Measurements from ENCODE around the gene TMEM80. TPM values are rescaled to one million over a fixed set of nuclear protein-coding genes. Genes with fewer than 3 reads are reported as not detected.
"Not testable (repeated sequence)": the region's sequence is repeated elsewhere in the genome, so short reads cannot be mapped to it uniquely, and the experiment has no call there.

The TMEM80 gene
- total RNA-seq, 1 experiment from 2014 or later = 15.8 TPM

- DNase-seq (ENCODE audit: low spot score) = peak; percentile 48
These were observed 25.1 kb downstream of the TMEM80 start for GRCh38 chr11:720642-721246.

- no peak for DNase-seq (ENCODE audit: low spot score)
These were observed 25.7 kb downstream of the TMEM80 start for GRCh38 chr11:721247-721740.

GRCh38 chr11:721741-722345 lies 26.2 kb downstream of the TMEM80 start:
- DNase-seq (ENCODE audit: low spot score) = no peak

- no peak for DNase-seq (ENCODE audit: low spot score)
These were observed 26.8 kb downstream of the TMEM80 start for GRCh38 chr11:722346-722811.

GRCh38 chr11:723120-723883 lies 27.7 kb downstream of the TMEM80 start:
- DNase-seq (ENCODE audit: low spot score) = peak; percentile 49

GRCh38 chr11:724049-724777 lies 28.6 kb downstream of the TMEM80 start:
- DNase-seq (ENCODE audit: low spot score) = no peak

- DNase-seq (ENCODE audit: low spot score) = no peak
These were observed 29.3 kb downstream of the TMEM80 start for GRCh38 chr11:724778-725386.

GRCh38 chr11:725624-726202 lies 30.1 kb downstream of the TMEM80 start:
- DNase-seq (ENCODE audit: low spot score) = no peak

GRCh38 chr11:726278-727220 lies 30.9 kb downstream of the TMEM80 start:
- no peak for DNase-seq (ENCODE audit: low spot score)

- no peak for DNase-seq (ENCODE audit: low spot score)
These were observed 31.7 kb downstream of the TMEM80 start for GRCh38 chr11:727281-727701.

- peak; percentile 92 for DNase-seq (ENCODE audit: low spot score)
These were observed 32.5 kb downstream of the TMEM80 start for GRCh38 chr11:727859-728748.

GRCh38 chr11:728901-729491 lies 33.4 kb downstream of the TMEM80 start:
- DNase-seq (ENCODE audit: low spot score) = no peak

GRCh38 chr11:729492-730074 lies 34.0 kb downstream of the TMEM80 start:
- DNase-seq (ENCODE audit: low spot score) = no peak

GRCh38 chr11:733072-733471 lies 37.5 kb downstream of the TMEM80 start:
- DNase-seq (ENCODE audit: low spot score) = no peak

GRCh38 chr11:734541-734940 lies 38.9 kb downstream of the TMEM80 start:
- DNase-seq (ENCODE audit: low spot score) = not testable (repeated sequence)

- no peak for DNase-seq (ENCODE audit: low spot score)
These were observed 41.8 kb downstream of the TMEM80 start for GRCh38 chr11:737366-737765.

GRCh38 chr11:737899-738298 lies 42.3 kb downstream of the TMEM80 start:
- DNase-seq (ENCODE audit: low spot score) = not testable (repeated sequence)

- no peak for DNase-seq (ENCODE audit: low spot score)
These were observed 46.5 kb downstream of the TMEM80 start for GRCh38 chr11:742156-742546.
